Chondrocyte (in vitro differentiated cells): Measurements from ENCODE around the gene NFIL3. TPM values are rescaled to one million over a fixed set of nuclear protein-coding genes. Genes with fewer than 3 reads are reported as not detected.
"Not testable (repeated sequence)": the region's sequence is repeated elsewhere in the genome, so short reads cannot be mapped to it uniquely, and the experiment has no call there.

Source experiments
- DNase-seq: peaks from one replicate; pipeline ENCODE4 v3.0.0; 2021; ENCODE audit warnings: mixed read lengths, low spot score
- H3K27ac Mint-ChIP-seq: one replicate; pipeline ENCODE4 v1.8.0; 2021; ENCODE audit warnings: mild to moderate bottlenecking, moderate library complexity, mixed read lengths; ENCODE audit not compliant: unreplicated experiment
- H3K27me3 Mint-ChIP-seq: 2 replicates; pipeline ENCODE4 v1.8.0; 2021; ENCODE audit warnings: low read depth, mixed read lengths
- H3K36me3 Mint-ChIP-seq: 2 replicates; pipeline ENCODE4 v1.8.0; 2021; ENCODE audit warnings: low read depth, mixed read lengths
- H3K4me1 Mint-ChIP-seq: 2 replicates; pipeline ENCODE4 v1.8.0; 2021; ENCODE audit warnings: low read depth, mild to moderate bottlenecking, mixed read lengths
- H3K4me3 Mint-ChIP-seq: one replicate; pipeline ENCODE4 v1.8.0; 2021; ENCODE audit warnings: mild to moderate bottlenecking, moderate library complexity, mixed read lengths; ENCODE audit not compliant: unreplicated experiment
- H3K9me3 Mint-ChIP-seq: 2 replicates; pipeline ENCODE4 v1.8.0; 2021; ENCODE audit warnings: low read depth, mixed read lengths
- CTCF ChIP-seq: fragments of 200-600 bp; sonication (generic); IDR thresholded peaks from 2 replicates; pipeline ENCODE4 v1.5.0; 2021; ENCODE audit warnings: antibody characterized with exemption, mild to moderate bottlenecking, moderate library complexity
- total RNA-seq: library from RNA; stranded (reverse); gene quantifications from 3 replicates; pipeline ENCODE4 v1.2.1, GENCODE V29; 2021

NFIL3 gene
- total RNA-seq, 1 donor from 2014 or later, result 43.2 TPM

GRCh38 chr9:91383577-91383976, 40.1 kb downstream of the NFIL3 start:
- TF ChIP-seq CTCF, result no peak
- Mint-ChIP-seq H3K4me1 (peaks cover 10% of the 10 kb centered on the region), H3K9me3 (no peaks in the 10 kb centered on the region), H3K36me3 (no peaks in the 10 kb centered on the region), H3K4me3 (no peak overlapping the region), H3K27me3 (no peaks in the 10 kb centered on the region), H3K27ac (no peak overlapping the region)
- DNase-seq, result no peak

- H3K4me3 Mint-ChIP-seq, result no peak overlapping the region
- peaks cover 15% of the 10 kb centered on the region for H3K4me1 Mint-ChIP-seq
- no peaks in the 10 kb centered on the region for H3K36me3 Mint-ChIP-seq
- TF ChIP-seq CTCF, result no peak
- H3K27ac Mint-ChIP-seq, result no peak overlapping the region
- H3K27me3 Mint-ChIP-seq, result no peaks in the 10 kb centered on the region
- no peak for DNase-seq
- H3K9me3 Mint-ChIP-seq, result peaks cover 3% of the 10 kb centered on the region
Observed at GRCh38 chr9:91382298-91382697, 41.3 kb downstream of the NFIL3 start.

- Mint-ChIP-seq H3K27me3 (no peaks in the 10 kb centered on the region), H3K9me3 (peaks cover 3% of the 10 kb centered on the region), H3K36me3 (no peaks in the 10 kb centered on the region), H3K4me3 (no peak overlapping the region), H3K4me1 (peaks cover 24% of the 10 kb centered on the region), H3K27ac (no peak overlapping the region)
- no peak for DNase-seq
- TF ChIP-seq CTCF, result no peak
Observed at GRCh38 chr9:91379426-91379825, 44.2 kb downstream of the NFIL3 start.

- Mint-ChIP-seq H3K27ac (peak overlapping the region; percentile 15), H3K27me3 (no peaks in the 10 kb centered on the region), H3K4me3 (no peak overlapping the region), H3K9me3 (peaks cover 3% of the 10 kb centered on the region), H3K36me3 (no peaks in the 10 kb centered on the region), H3K4me1 (peaks cover 24% of the 10 kb centered on the region)
- no peak for TF ChIP-seq CTCF
- DNase-seq, result no peak
Observed at GRCh38 chr9:91378695-91379127, 44.9 kb downstream of the NFIL3 start.

GRCh38 chr9:91378054-91378453, 45.6 kb downstream of the NFIL3 start:
- H3K27me3 Mint-ChIP-seq, H3K27ac Mint-ChIP-seq, H3K4me3 Mint-ChIP-seq, H3K9me3 Mint-ChIP-seq, H3K36me3 Mint-ChIP-seq, DNase-seq: not testable (repeated sequence)
- H3K4me1 Mint-ChIP-seq, result peaks cover 24% of the 10 kb centered on the region

- H3K27me3 Mint-ChIP-seq, result no peaks in the 10 kb centered on the region
- no peak for TF ChIP-seq CTCF
- no peak overlapping the region for H3K4me3 Mint-ChIP-seq
- H3K9me3 Mint-ChIP-seq, result peaks cover 3% of the 10 kb centered on the region
- peaks cover 24% of the 10 kb centered on the region for H3K4me1 Mint-ChIP-seq
- H3K27ac Mint-ChIP-seq, result no peak overlapping the region
- no peaks in the 10 kb centered on the region for H3K36me3 Mint-ChIP-seq
- DNase-seq, result no peak
Observed at GRCh38 chr9:91376239-91376638, 47.4 kb downstream of the NFIL3 start.
